ENCODE measurements around the gene SPAG6. TPM values are rescaled to one million over a fixed set of nuclear protein-coding genes. Genes with fewer than 3 reads are reported as not detected.

Gene SPAG6
- total RNA-seq, 2 donors from 2014 or later = not detected

- Histone ChIP-seq H3K27me3 (replicated peaks; ENCODE audit: insufficient read depth) (no peaks in the 10 kb centered on the region), H3K27ac (no peak overlapping the region), H3K36me3 (no peaks in the 10 kb centered on the region), H3K9me3 (no peaks in the 10 kb centered on the region), H3K4me1 (ENCODE audit: control insufficient read depth in 1 of 2, low read depth in 2 of 2) (no peaks in the 10 kb centered on the region), H3K4me3 (no peak overlapping the region)
- ATAC-seq (ENCODE audit: insufficient number of reproducible peaks, low FRiP score, low read depth) (no peak), DNase-seq (ENCODE audit: low spot score) (no peak)
- no peak for TF ChIP-seq CTCF (IDR thresholded peaks at IDR 0.05)
Observed at GRCh38 chr10:22414146-22414545, 68.8 kb downstream of the SPAG6 start.

GRCh38 chr10:22415072-22415471, 69.8 kb downstream of the SPAG6 start:
- DNase-seq (ENCODE audit: low spot score) (no peak), ATAC-seq (ENCODE audit: insufficient number of reproducible peaks, low FRiP score, low read depth) (no peak)
- Histone ChIP-seq H3K27ac (no peak overlapping the region), H3K4me1 (ENCODE audit: control insufficient read depth in 1 of 2, low read depth in 2 of 2) (no peaks in the 10 kb centered on the region), H3K36me3 (no peaks in the 10 kb centered on the region), H3K4me3 (no peak overlapping the region), H3K9me3 (no peaks in the 10 kb centered on the region), H3K27me3 (replicated peaks; ENCODE audit: insufficient read depth) (no peaks in the 10 kb centered on the region)
- TF ChIP-seq CTCF (IDR thresholded peaks at IDR 0.05) = no peak

GRCh38 chr10:22417736-22418268, 72.5 kb downstream of the SPAG6 start:
- TF ChIP-seq CTCF (IDR thresholded peaks at IDR 0.05) = no peak
- no peaks in the 10 kb centered on the region for H3K9me3 ChIP-seq

GRCh38 chr10:22420787-22421517, 75.7 kb downstream of the SPAG6 start:
- no peaks in the 10 kb centered on the region for H3K4me1 ChIP-seq (ENCODE audit: control insufficient read depth in 1 of 2, low read depth in 2 of 2)
- H3K4me3 ChIP-seq = no peak overlapping the region
- TF ChIP-seq CTCF (IDR thresholded peaks at IDR 0.05) = no peak
- no peak overlapping the region for H3K27ac ChIP-seq
- DNase-seq (ENCODE audit: low spot score) (no peak), ATAC-seq (ENCODE audit: insufficient number of reproducible peaks, low FRiP score, low read depth) (no peak)
- no peaks in the 10 kb centered on the region for H3K36me3 ChIP-seq
- H3K9me3 ChIP-seq = no peaks in the 10 kb centered on the region
- H3K27me3 ChIP-seq (replicated peaks; ENCODE audit: insufficient read depth) = no peaks in the 10 kb centered on the region

More at GRCh38 chr10:22417736-22418268, 72.5 kb downstream of the SPAG6 start:
- DNase-seq (ENCODE audit: low spot score) = no peak
- Histone ChIP-seq H3K36me3 (no peaks in the 10 kb centered on the region), H3K27ac (no peak overlapping the region), H3K4me3 (no peak overlapping the region), H3K4me1 (ENCODE audit: control insufficient read depth in 1 of 2, low read depth in 2 of 2) (no peaks in the 10 kb centered on the region), H3K27me3 (replicated peaks; ENCODE audit: insufficient read depth) (no peaks in the 10 kb centered on the region)
- no peak for ATAC-seq (ENCODE audit: insufficient number of reproducible peaks, low FRiP score, low read depth)

GRCh38 chr10:22426653-22427052, 81.4 kb downstream of the SPAG6 start:
- Histone ChIP-seq H3K4me3 (no peak overlapping the region), H3K27ac (no peak overlapping the region), H3K9me3 (no peaks in the 10 kb centered on the region), H3K4me1 (ENCODE audit: control insufficient read depth in 1 of 2, low read depth in 2 of 2) (peaks cover 0 to 13% of the 10 kb centered on the region in 2 donors), H3K27me3 (replicated peaks; ENCODE audit: insufficient read depth) (no peaks in the 10 kb centered on the region), H3K36me3 (no peaks in the 10 kb centered on the region)
- DNase-seq (ENCODE audit: low spot score) (no peak), ATAC-seq (ENCODE audit: insufficient number of reproducible peaks, low FRiP score, low read depth) (no peak)
- TF ChIP-seq CTCF (IDR thresholded peaks at IDR 0.05) = no peak
